ENCODE data around the gene CEP164. TPM values are rescaled to one million over a fixed set of nuclear protein-coding genes. Genes with fewer than 3 reads are reported as not detected.

CEP164 gene
- total and polyA plus RNA-seq, 2 of the 4 experiments (the other 2 are of a cell fraction), result 23.3 to 26.9 TPM

DNA sequence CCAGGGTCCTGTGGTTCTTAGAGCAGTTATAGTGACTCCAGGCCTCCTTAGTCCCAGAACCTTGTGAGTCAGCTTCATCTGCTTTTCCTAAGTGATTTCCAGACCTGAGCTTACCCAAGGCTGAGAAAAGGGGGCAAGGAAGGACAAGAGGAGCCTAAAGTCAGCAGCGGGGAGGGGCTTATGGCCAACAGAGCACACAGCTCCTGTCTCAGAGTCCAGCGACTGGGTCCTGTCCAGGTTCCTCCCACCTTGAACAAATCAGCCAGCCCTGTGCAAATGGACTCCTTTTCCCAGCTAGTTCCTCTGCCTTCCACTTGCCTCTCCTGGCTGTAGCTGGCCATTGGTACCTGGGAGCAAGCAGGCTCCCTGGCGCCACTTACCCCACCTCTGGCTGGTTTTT lies 22.5 kb upstream of the CEP164 start:
- CTCF ChIA-PET, result interaction anchor here (0.6 kb wide), 1 partner anchor 10 kb away, joined by 3 read pairs; no protein-coding TSS in a partner anchor
- dilution Hi-C loops (cut with HindIII; ENCODE audit: low sequenced_read_pairs, unreplicated experiment), result no loop called here
- no peaks in the 10 kb centered on the region for H3K9me3 ChIP-seq (ENCODE audit: control insufficient read depth, insufficient read depth, low read length)
- no peak overlapping the region for H4K8ac ChIP-seq (ENCODE audit: low read depth in 2 of 2, low read length in 2 of 2)
- H3K4me1 ChIP-seq (ENCODE audit: control insufficient read depth, insufficient read depth, low read length), result peaks cover 8% of the 10 kb centered on the region; the same call in 1 of the 2 replicates
- no peak overlapping the region for H3K4ac ChIP-seq (ENCODE audit: low read depth, low read length)
- peaks cover 7 to 38% of the 10 kb centered on the region in 2 experiments for H3K79me1 ChIP-seq (ENCODE audit: low read depth in 1 of 2, low read length in 2 of 2)
- H3K4me3 ChIP-seq (ENCODE audit: insufficient read depth, low read depth, low read length), result no peak overlapping the region
- H2BK120ac ChIP-seq (ENCODE audit: low read depth, low read length), result no peak overlapping the region
- H3K18ac ChIP-seq (ENCODE audit: low read depth, low read length), result no peak overlapping the region
- no peak overlapping the region for H2AK9ac ChIP-seq (replicated peaks; ENCODE audit: low read depth, low read length, poor library complexity)
- H3K27ac ChIP-seq (ENCODE audit: insufficient read depth, low read length), result no peak overlapping the region
- H3K4me2 ChIP-seq (ENCODE audit: low read depth, low read length), result no peak overlapping the region
- ATAC-seq (ENCODE audit: low read depth) (no peak), DNase-seq (no peak)
- H2AK5ac ChIP-seq (ENCODE audit: low read depth, low read length), result no peak overlapping the region
- 100% methylated on average over 1 of the region's 3 CpGs; no CpG with 5 or more reads in 1 of the 2 experiments for WGBS, 2 experiments (ENCODE audit: extremely low coverage in 2 of 2, insufficient read length in 1 of 2)
- H2BK15ac ChIP-seq (ENCODE audit: low read depth, low read length), result no peak overlapping the region
- no peak overlapping the region for H4K91ac ChIP-seq (ENCODE audit: insufficient read depth, low read depth, low read length)
- no peak overlapping the region for H3K9ac ChIP-seq (ENCODE audit: low read depth, low read length)
- in situ Hi-C loops (cut with MboI; ENCODE audit: low sequenced_read_pairs), result no loop called here
- H3K27me3 ChIP-seq (ENCODE audit: control insufficient read depth, insufficient read depth, low read length), result no peaks in the 10 kb centered on the region
- no peak overlapping the region for H2BK5ac ChIP-seq (ENCODE audit: low read depth, low read length, poor library complexity, severe bottlenecking)
- no peak overlapping the region for H2AFZ ChIP-seq (replicated peaks; ENCODE audit: low read length, poor library complexity)
- no peak overlapping the region for H3K23ac ChIP-seq (ENCODE audit: low read depth, low read length)
- H4K5ac ChIP-seq (ENCODE audit: low read depth, low read length), result no peak overlapping the region
- POLR2A ChIA-PET (ENCODE audit: unreplicated experiment), result no interaction called here
- no peak overlapping the region for H3K56ac ChIP-seq (ENCODE audit: extremely low read depth, insufficient read depth, low read length)
- peaks cover 15% of the 10 kb centered on the region; the same call in 1 of the 2 replicates for H4K20me1 ChIP-seq (ENCODE audit: insufficient read depth, low read length)
- intact Hi-C loops (cut with micrococcal nuclease), result no loop called here
- no peak overlapping the region for H2BK20ac ChIP-seq (ENCODE audit: low read depth, low read length)
- H3K9me1 ChIP-seq (ENCODE audit: insufficient read depth, low read length), result peaks cover 7% of the 10 kb centered on the region; the same call in 1 of the 2 replicates
- TF ChIP-seq USF2 (IDR thresholded peaks at IDR 0.05; ENCODE audit: low read depth, low read length), result no peak
- TF ChIP-seq SMC3 (IDR thresholded peaks at IDR 0.05; ENCODE audit: low read depth, low read length), result no peak
- no peak for TF ChIP-seq MAZ (IDR thresholded peaks at IDR 0.05; ENCODE audit: borderline replicate concordance, low read depth, low read length)
- TF ChIP-seq CTCF (conservative IDR thresholded peaks at IDR 0.05; ENCODE audit: low read depth, low read length), result no peak
- TF ChIP-seq CHD1 (IDR thresholded peaks at IDR 0.05; ENCODE audit: low read depth, low read length), result no peak
- no peak for TF ChIP-seq RAD21 (IDR thresholded peaks at IDR 0.05; ENCODE audit: low read length)
- TF ChIP-seq FOS (IDR thresholded peaks at IDR 0.05; ENCODE audit: low read depth, low read length), result no peak
- no peak for TF ChIP-seq RFX5 (IDR thresholded peaks at IDR 0.05; ENCODE audit: low read depth, low read length)
- TF ChIP-seq BHLHE40 (IDR thresholded peaks at IDR 0.05; ENCODE audit: low read depth, low read length), result no peak
- TF ChIP-seq MAFK (IDR thresholded peaks at IDR 0.05; ENCODE audit: low read depth, low read length), result no peak
- no peak for TF ChIP-seq MXI1 (IDR thresholded peaks at IDR 0.05; ENCODE audit: borderline replicate concordance, low read depth, low read length)
- TF ChIP-seq NFE2L2 (IDR thresholded peaks at IDR 0.05; ENCODE audit: low read depth, low read length), result no peak
- no peak for TF ChIP-seq ELK1 (IDR thresholded peaks at IDR 0.05; ENCODE audit: borderline replicate concordance, low read depth, low read length)
- no peak for TF ChIP-seq POLR2A (IDR thresholded peaks at IDR 0.05; ENCODE audit: low read depth, low read length)
- TF ChIP-seq RCOR1 (IDR thresholded peaks at IDR 0.05; ENCODE audit: insufficient replicate concordance, low read length), result no peak
- TF ChIP-seq CEBPB (IDR thresholded peaks at IDR 0.05; ENCODE audit: low read depth, low read length), result no peak
- H3K36me3 ChIP-seq (ENCODE audit: control insufficient read depth, insufficient read depth, low read length), result peaks cover 5% of the 10 kb centered on the region
- H3K14ac ChIP-seq (replicated peaks; ENCODE audit: low read depth, low read length), result no peak overlapping the region
- BruUV-seq (replicated peaks), result no TSS peak

Measured in IMR-90 (cell line).